ENCODE results near the gene CDH13. TPM values are rescaled to one million over a fixed set of nuclear protein-coding genes. Genes with fewer than 3 reads are reported as not detected.

CDH13 gene
- total and polyA plus RNA-seq, 2 of the 8 experiments (the other 6 are each of a cell fraction or from before 2014, with no cell fraction given), result 2.3 to 2.4 TPM

DNA sequence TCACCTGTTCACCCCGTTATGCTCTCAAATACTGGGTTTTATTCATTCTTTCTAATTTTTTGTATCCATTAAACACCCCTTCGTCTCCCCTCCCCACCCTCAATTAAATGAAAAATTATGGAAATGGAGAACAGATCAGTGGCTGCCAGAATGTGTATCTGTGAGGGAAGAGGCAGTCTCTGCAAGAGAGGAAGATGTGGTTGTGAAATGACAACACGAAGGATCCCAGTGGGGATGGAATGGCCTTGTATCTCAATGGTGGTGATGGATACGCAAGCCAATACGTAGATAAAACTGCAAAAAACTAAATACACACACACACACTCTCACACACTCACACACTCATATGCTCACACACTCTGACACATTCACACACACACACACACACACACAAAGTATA, 570.7 kb downstream of the CDH13 start:
- Histone ChIP-seq H2BK12ac (ENCODE audit: low read depth, low read length) (no peak overlapping the region), H4K5ac (ENCODE audit: insufficient read length, low read depth, low read length) (no peak overlapping the region), H3K36me3 (ENCODE audit: control insufficient read depth in 2 of 4, insufficient read depth in 4 of 4, low read length in 3 of 4) (no peaks in the 10 kb centered on the region), H3K23ac (ENCODE audit: insufficient read length) (no peak overlapping the region), H2AFZ (ENCODE audit: low read length) (no peak overlapping the region), H3K27ac (ENCODE audit: low read depth, low read length) (no peak overlapping the region), H3K4me2 (ENCODE audit: insufficient read depth in 1 of 2, low read depth in 2 of 2, low read length in 2 of 2) (no peak overlapping the region), H3K56ac (replicated peaks; ENCODE audit: insufficient read length, low read depth, low read length) (no peak overlapping the region), H3K4ac (replicated peaks; ENCODE audit: insufficient read length, low read depth, low read length) (no peak overlapping the region), H3K14ac (ENCODE audit: insufficient read length) (no peak overlapping the region), H3K79me1 (ENCODE audit: low read depth, low read length) (no peaks in the 10 kb centered on the region), H2BK120ac (replicated peaks; ENCODE audit: low read depth, low read length) (no peak overlapping the region), H3K4me1 (replicated peaks in 1 of 4; ENCODE audit: control insufficient read depth in 3 of 4, insufficient read depth in 4 of 4, low read length in 3 of 4) (no peaks in the 10 kb centered on the region), H3K79me2 (ENCODE audit: control insufficient read depth in 1 of 2, insufficient read depth in 2 of 2, low read length in 2 of 2) (no peaks in the 10 kb centered on the region), H3K9ac (replicated peaks in 1 of 4; ENCODE audit: extremely low read depth in 1 of 4, low read depth in 3 of 4, low read length in 3 of 4) (no peak overlapping the region), H3K18ac (ENCODE audit: extremely low read depth, low read length) (no peak overlapping the region), H2AK5ac (ENCODE audit: low read depth, low read length) (no peak overlapping the region), H3K27me3 (replicated peaks in 1 of 4; ENCODE audit: control insufficient read depth in 3 of 4, extremely low read depth in 1 of 4, insufficient read depth in 3 of 4, low read length in 3 of 4) (no peaks in the 10 kb centered on the region), H2BK20ac (ENCODE audit: low read length) (no peak overlapping the region), H3K9me3 (ENCODE audit: insufficient read depth in 2 of 2, low read depth in 1 of 2, low read length in 1 of 2) (no peaks in the 10 kb centered on the region), H4K91ac (replicated peaks; ENCODE audit: insufficient read length, low read length) (no peak overlapping the region), H4K8ac (ENCODE audit: extremely low read depth, insufficient read depth, low read length) (no peak overlapping the region), H4K20me1 (replicated peaks in 1 of 2; ENCODE audit: control insufficient read depth in 1 of 2, insufficient read depth in 2 of 2, low read length in 2 of 2) (no peaks in the 10 kb centered on the region), H2BK5ac (ENCODE audit: low read depth, low read length) (no peak overlapping the region), H2BK15ac (ENCODE audit: low read length) (no peak overlapping the region), H3K4me3 (ENCODE audit: extremely low read depth in 1 of 4, insufficient read depth in 2 of 4, low read depth in 3 of 4, low read length in 4 of 4) (no peak overlapping the region), H3K23me2 (ENCODE audit: low read depth, low read length) (no peaks in the 10 kb centered on the region; the same call in 1 of the 2 replicates)
- WGBS, 2 experiments (ENCODE audit: extremely low coverage in 1 of 2, insufficient coverage in 1 of 2, insufficient read length in 1 of 2, insufficient replicate concordance in 2 of 2, low coverage in 1 of 2, low lambda C conversion rate in 2 of 2, missing lambda C conversion rate in 1 of 2), result 89 to 100% methylated on average over 1 to 5 of the region's 5 CpGs
- ChIA-PET CTCF (ENCODE audit: partially characterized antibody) (no interaction called here), POLR2A (ENCODE audit: partially characterized antibody) (no interaction called here)
- no peak for FAIRE-seq
- DNase-seq (ENCODE audit: low read depth in 1 of 2, low spot score in 2 of 2), result no peak
- TF ChIP-seq RBBP5 (IDR thresholded peaks at IDR 0.05; ENCODE audit: borderline replicate concordance, low read depth, low read length) (no peak), EP300 (IDR thresholded peaks at IDR 0.05; ENCODE audit: borderline replicate concordance in 1 of 2, low read depth in 2 of 2, low read length in 2 of 2) (no peak), FOSL1 (IDR thresholded peaks at IDR 0.05; ENCODE audit: insufficient read depth, low read depth, low read length) (no peak), TBP (IDR thresholded peaks at IDR 0.05; ENCODE audit: low read depth, low read length) (no peak), SP1 (IDR thresholded peaks at IDR 0.05; ENCODE audit: low read depth, low read length) (no peak), YY1 (IDR thresholded peaks at IDR 0.05; ENCODE audit: low read depth, low read length) (no peak), GABPA (IDR thresholded peaks at IDR 0.05; ENCODE audit: borderline replicate concordance, insufficient read depth, low read length) (no peak), CTBP2 (IDR thresholded peaks at IDR 0.05; ENCODE audit: borderline replicate concordance, insufficient read depth, insufficient read length, low read length) (no peak), CBX5 (IDR thresholded peaks at IDR 0.05; ENCODE audit: low read depth, low read length) (no peak), POLR2A (IDR thresholded peaks at IDR 0.05; ENCODE audit: control extremely low read depth in 1 of 2, low read depth in 2 of 2, low read length in 2 of 2) (no peak), RXRA (IDR thresholded peaks at IDR 0.05; ENCODE audit: insufficient read depth, low read depth, low read length) (no peak)
- TF ChIP-seq, protein P1, sequence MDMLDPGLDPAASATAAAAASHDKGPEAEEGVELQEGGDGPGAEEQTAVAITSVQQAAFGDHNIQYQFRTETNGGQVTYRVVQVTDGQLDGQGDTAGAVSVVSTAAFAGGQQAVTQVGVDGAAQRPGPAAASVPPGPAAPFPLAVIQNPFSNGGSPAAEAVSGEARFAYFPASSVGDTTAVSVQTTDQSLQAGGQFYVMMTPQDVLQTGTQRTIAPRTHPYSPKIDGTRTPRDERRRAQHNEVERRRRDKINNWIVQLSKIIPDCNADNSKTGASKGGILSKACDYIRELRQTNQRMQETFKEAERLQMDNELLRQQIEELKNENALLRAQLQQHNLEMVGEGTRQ (IDR thresholded peaks at IDR 0.05; ENCODE audit: low read length), result no peak
